Breast epithelium (tissue), 3 donors: ENCODE measurements around the gene COG3.

Experiments used
- POLR2A ChIP-seq: fragments of 450-650 bp; IDR thresholded peaks from one replicate; pipeline ENCODE4 v1.6.1; 2016; ENCODE audit warnings: antibody characterized with exemption, mild to moderate bottlenecking, moderate library complexity
- POLR2AphosphoS5 ChIP-seq, 3 donors: sonication (generic); formaldehyde crosslinking; IDR thresholded peaks; one replicate each; pipeline ENCODE4 v1.6.1; 2017; ENCODE audit warnings: antibody characterized with exemption in 3 of 3
- TF ChIP-seq, protein P1 (sequence below), 3 donors: fragments of 450-650 bp; IDR thresholded peaks; one replicate each; pipeline ENCODE4 v1.5.1; 2016 to 2017; ENCODE audit warnings: antibody characterized with exemption in 3 of 3, mild to moderate bottlenecking in 3 of 3, moderate library complexity in 3 of 3

GRCh38 chr13:45472171-45472705 lies 7.5 kb downstream of the COG3 start:
- TF ChIP-seq, protein P1, sequence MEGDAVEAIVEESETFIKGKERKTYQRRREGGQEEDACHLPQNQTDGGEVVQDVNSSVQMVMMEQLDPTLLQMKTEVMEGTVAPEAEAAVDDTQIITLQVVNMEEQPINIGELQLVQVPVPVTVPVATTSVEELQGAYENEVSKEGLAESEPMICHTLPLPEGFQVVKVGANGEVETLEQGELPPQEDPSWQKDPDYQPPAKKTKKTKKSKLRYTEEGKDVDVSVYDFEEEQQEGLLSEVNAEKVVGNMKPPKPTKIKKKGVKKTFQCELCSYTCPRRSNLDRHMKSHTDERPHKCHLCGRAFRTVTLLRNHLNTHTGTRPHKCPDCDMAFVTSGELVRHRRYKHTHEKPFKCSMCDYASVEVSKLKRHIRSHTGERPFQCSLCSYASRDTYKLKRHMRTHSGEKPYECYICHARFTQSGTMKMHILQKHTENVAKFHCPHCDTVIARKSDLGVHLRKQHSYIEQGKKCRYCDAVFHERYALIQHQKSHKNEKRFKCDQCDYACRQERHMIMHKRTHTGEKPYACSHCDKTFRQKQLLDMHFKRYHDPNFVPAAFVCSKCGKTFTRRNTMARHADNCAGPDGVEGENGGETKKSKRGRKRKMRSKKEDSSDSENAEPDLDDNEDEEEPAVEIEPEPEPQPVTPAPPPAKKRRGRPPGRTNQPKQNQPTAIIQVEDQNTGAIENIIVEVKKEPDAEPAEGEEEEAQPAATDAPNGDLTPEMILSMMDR (IDR thresholded peaks at IDR 0.05) = no peak
- TF ChIP-seq POLR2A (no peak), POLR2AphosphoS5 (IDR thresholded peaks at IDR 0.05) (no peak)
